ENCODE results near the gene OAT. TPM values are rescaled to one million over a fixed set of nuclear protein-coding genes. Genes with fewer than 3 reads are reported as not detected.

Gene OAT
- total and polyA plus RNA-seq, 2 of the 4 experiments (the other 2 are of a cell fraction) = 110 to 152 TPM

DNA sequence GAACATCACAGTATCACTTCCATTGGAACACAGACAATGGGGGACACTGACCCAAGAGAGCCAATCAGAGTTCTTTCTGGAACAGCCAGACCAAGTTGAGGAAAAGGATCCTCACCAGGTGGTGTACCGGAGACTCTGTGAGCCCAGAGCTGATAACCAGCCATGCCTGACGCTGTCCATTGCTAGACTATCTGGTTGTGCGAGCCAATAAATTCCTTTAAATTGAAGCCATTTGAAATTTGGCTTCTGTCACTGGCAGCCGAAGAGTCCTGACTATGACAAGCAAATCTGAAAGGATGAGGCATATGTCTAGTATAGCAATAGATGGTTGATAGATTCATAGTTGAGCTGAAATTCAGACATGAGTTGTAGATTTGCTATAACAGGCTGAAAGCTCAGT lies 39.8 kb upstream of the OAT start:
- Histone ChIP-seq H4K20me1 (ENCODE audit: insufficient read depth, low read length) (no peaks in the 10 kb centered on the region), H3K79me1 (ENCODE audit: low read depth in 1 of 2, low read length in 2 of 2) (peaks cover 5% of the 10 kb centered on the region in 2 experiments; a peak in 3 of 4 replicates), H2BK20ac (ENCODE audit: low read depth, low read length) (no peak overlapping the region), H3K9ac (ENCODE audit: low read depth, low read length) (no peak overlapping the region), H2BK15ac (ENCODE audit: low read depth, low read length) (no peak overlapping the region), H3K23ac (ENCODE audit: low read depth, low read length) (no peak overlapping the region), H3K4ac (ENCODE audit: low read depth, low read length) (no peak overlapping the region), H4K8ac (ENCODE audit: low read depth in 2 of 2, low read length in 2 of 2) (no peak overlapping the region), H3K4me2 (ENCODE audit: low read depth, low read length) (no peak overlapping the region), H3K18ac (ENCODE audit: low read depth, low read length) (no peak overlapping the region), H3K4me3 (ENCODE audit: insufficient read depth, low read depth, low read length) (no peak overlapping the region), H2BK5ac (ENCODE audit: low read depth, low read length, poor library complexity, severe bottlenecking) (no peak overlapping the region), H4K91ac (ENCODE audit: insufficient read depth, low read depth, low read length) (no peak overlapping the region), H3K14ac (replicated peaks; ENCODE audit: low read depth, low read length) (no peak overlapping the region), H4K5ac (ENCODE audit: low read depth, low read length) (no peak overlapping the region), H2BK120ac (ENCODE audit: low read depth, low read length) (no peak overlapping the region), H2AK5ac (ENCODE audit: low read depth, low read length) (no peak overlapping the region), H2AFZ (replicated peaks; ENCODE audit: low read length, poor library complexity) (no peak overlapping the region), H3K9me3 (ENCODE audit: control insufficient read depth, insufficient read depth, low read length) (no peaks in the 10 kb centered on the region), H3K9me1 (ENCODE audit: insufficient read depth, low read length) (0 out of 2 replicates have a peak, but pooled peaks cover 2% of the 10 kb centered on the region), H2AK9ac (replicated peaks; ENCODE audit: low read depth, low read length, poor library complexity) (no peak overlapping the region), H3K4me1 (ENCODE audit: control insufficient read depth, insufficient read depth, low read length) (peaks cover 4% of the 10 kb centered on the region), H3K27me3 (ENCODE audit: control insufficient read depth, insufficient read depth, low read length) (peaks cover 32% of the 10 kb centered on the region), H3K56ac (ENCODE audit: extremely low read depth, insufficient read depth, low read length) (no peak overlapping the region), H3K36me3 (ENCODE audit: control insufficient read depth, insufficient read depth, low read length) (no peaks in the 10 kb centered on the region), H3K27ac (ENCODE audit: insufficient read depth, low read length) (no peak overlapping the region)
- BruUV-seq (replicated peaks) = no TSS peak
- no peak for ATAC-seq (ENCODE audit: low read depth)
- ChIA-PET POLR2A (ENCODE audit: unreplicated experiment) (no interaction called here), CTCF (no interaction called here)
- TF ChIP-seq, protein P1, sequence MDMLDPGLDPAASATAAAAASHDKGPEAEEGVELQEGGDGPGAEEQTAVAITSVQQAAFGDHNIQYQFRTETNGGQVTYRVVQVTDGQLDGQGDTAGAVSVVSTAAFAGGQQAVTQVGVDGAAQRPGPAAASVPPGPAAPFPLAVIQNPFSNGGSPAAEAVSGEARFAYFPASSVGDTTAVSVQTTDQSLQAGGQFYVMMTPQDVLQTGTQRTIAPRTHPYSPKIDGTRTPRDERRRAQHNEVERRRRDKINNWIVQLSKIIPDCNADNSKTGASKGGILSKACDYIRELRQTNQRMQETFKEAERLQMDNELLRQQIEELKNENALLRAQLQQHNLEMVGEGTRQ (IDR thresholded peaks at IDR 0.05; ENCODE audit: low read depth, low read length) = no peak
- no peak for TF ChIP-seq MXI1 (IDR thresholded peaks at IDR 0.05; ENCODE audit: borderline replicate concordance, low read depth, low read length)
- no peak for TF ChIP-seq MAFK (IDR thresholded peaks at IDR 0.05; ENCODE audit: low read depth, low read length)
- TF ChIP-seq RFX5 (IDR thresholded peaks at IDR 0.05; ENCODE audit: low read depth, low read length) = no peak
- TF ChIP-seq MAZ (IDR thresholded peaks at IDR 0.05; ENCODE audit: borderline replicate concordance, low read depth, low read length) = no peak
- no peak for TF ChIP-seq RCOR1 (IDR thresholded peaks at IDR 0.05; ENCODE audit: insufficient replicate concordance, low read length)
- TF ChIP-seq FOS (IDR thresholded peaks at IDR 0.05; ENCODE audit: low read depth, low read length) = no peak
- no peak for DNase-seq
- 63% methylated on average over 3 of the region's 4 CpGs; no CpG with 5 or more reads in 1 of the 2 experiments for WGBS, 2 experiments (ENCODE audit: extremely low coverage in 2 of 2, insufficient read length in 1 of 2)
- in situ Hi-C loops (cut with MboI; ENCODE audit: low sequenced_read_pairs) = no loop called here
- intact Hi-C loops (cut with micrococcal nuclease) = no loop called here
- dilution Hi-C loops (cut with HindIII; ENCODE audit: low sequenced_read_pairs, unreplicated experiment) = no loop called here
